ENCODE measurements around the gene TMEM88. TPM values are rescaled to one million over a fixed set of nuclear protein-coding genes. Genes with fewer than 3 reads are reported as not detected.

TMEM88 gene
- total and polyA plus RNA-seq, 2 of the 13 experiments (the other 11 are each of a cell fraction or from before 2014, with no cell fraction given) = 0.31 to 0.66 TPM

DNA sequence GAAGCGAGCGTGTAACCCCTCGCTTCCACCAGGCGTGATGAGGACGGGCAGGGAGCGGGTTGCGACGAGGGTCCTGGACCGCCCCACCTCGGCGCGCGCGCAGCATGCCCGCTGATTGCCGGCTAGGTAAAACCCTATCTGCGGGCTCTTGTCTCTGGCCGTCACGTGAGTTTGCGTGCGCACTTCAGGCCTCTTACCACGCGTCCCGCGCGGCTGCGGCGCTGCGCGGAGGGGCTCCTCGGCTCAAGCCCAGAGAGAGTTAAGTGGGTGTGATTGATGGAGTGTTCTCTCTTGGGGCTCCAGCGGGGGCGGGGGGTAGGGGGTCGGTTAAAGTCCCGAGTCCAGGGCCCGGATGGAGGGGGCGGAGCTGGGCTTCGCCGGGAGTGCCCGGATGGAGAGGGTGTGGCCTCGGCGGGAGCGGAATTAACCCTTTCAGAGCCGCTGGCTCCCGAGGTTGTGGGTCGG lies 12.9 kb upstream of the TMEM88 start (continued):
- TF ChIP-seq ZNF782 (CRISPR knock-in tag; IDR thresholded peaks at IDR 0.05; ENCODE audit: borderline replicate concordance) (peak; percentile 20; the same call in 1 of the 2 replicates), ZNF432 (CRISPR knock-in tag; IDR thresholded peaks at IDR 0.05; ENCODE audit: borderline replicate concordance) (no peak), ZNF615 (CRISPR knock-in tag; IDR thresholded peaks at IDR 0.05; ENCODE audit: borderline replicate concordance) (no peak), ZNF607 (CRISPR knock-in tag; IDR thresholded peaks at IDR 0.05; ENCODE audit: borderline replicate concordance) (no peak; the same call in 1 of the 2 replicates), SRF (IDR thresholded peaks at IDR 0.05; ENCODE audit: low read depth, low read length) (no peak), SP2 (CRISPR knock-in tag; IDR thresholded peaks at IDR 0.05) (no peak), PHF21A (CRISPR knock-in tag; IDR thresholded peaks at IDR 0.05) (peak; percentile 32; the same call in 1 of the 2 replicates), ZFP90 (CRISPR knock-in tag; IDR thresholded peaks at IDR 0.05; ENCODE audit: borderline replicate concordance) (no peak), SOX13 (IDR thresholded peaks at IDR 0.05) (no peak), SOX13 (CRISPR knock-in tag; conservative IDR thresholded peaks at IDR 0.05 in 1 of 2, IDR thresholded peaks at IDR 0.05 in 1 of 2) (no peak), KAT8 (CRISPR knock-in tag; IDR thresholded peaks at IDR 0.05) (peak; percentile 35; the same call in 1 of the 2 replicates), ETV6 (CRISPR knock-in tag; conservative IDR thresholded peaks at IDR 0.05) (no peak), SP1 (IDR thresholded peaks at IDR 0.05) (no peak), SP1 (CRISPR knock-in tag; IDR thresholded peaks at IDR 0.05) (no peak; the same call in none of the 2 replicates), TBX3 (IDR thresholded peaks at IDR 0.05; ENCODE audit: borderline replicate concordance) (no peak; the same call in 1 of the 2 replicates), NR2F2 (IDR thresholded peaks at IDR 0.05; ENCODE audit: borderline replicate concordance, low read depth) (no peak), RAD51 (IDR thresholded peaks at IDR 0.05; ENCODE audit: borderline replicate concordance) (no peak)
- TF ChIP-seq, protein P1, sequence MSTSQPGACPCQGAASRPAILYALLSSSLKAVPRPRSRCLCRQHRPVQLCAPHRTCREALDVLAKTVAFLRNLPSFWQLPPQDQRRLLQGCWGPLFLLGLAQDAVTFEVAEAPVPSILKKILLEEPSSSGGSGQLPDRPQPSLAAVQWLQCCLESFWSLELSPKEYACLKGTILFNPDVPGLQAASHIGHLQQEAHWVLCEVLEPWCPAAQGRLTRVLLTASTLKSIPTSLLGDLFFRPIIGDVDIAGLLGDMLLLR (CRISPR knock-in tag; IDR thresholded peaks at IDR 0.05) = no peak
- TF ChIP-seq, protein P2, sequence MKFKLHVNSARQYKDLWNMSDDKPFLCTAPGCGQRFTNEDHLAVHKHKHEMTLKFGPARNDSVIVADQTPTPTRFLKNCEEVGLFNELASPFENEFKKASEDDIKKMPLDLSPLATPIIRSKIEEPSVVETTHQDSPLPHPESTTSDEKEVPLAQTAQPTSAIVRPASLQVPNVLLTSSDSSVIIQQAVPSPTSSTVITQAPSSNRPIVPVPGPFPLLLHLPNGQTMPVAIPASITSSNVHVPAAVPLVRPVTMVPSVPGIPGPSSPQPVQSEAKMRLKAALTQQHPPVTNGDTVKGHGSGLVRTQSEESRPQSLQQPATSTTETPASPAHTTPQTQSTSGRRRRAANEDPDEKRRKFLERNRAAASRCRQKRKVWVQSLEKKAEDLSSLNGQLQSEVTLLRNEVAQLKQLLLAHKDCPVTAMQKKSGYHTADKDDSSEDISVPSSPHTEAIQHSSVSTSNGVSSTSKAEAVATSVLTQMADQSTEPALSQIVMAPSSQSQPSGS (CRISPR knock-in tag; IDR thresholded peaks at IDR 0.05) = no peak
- TF ChIP-seq, protein P3, sequence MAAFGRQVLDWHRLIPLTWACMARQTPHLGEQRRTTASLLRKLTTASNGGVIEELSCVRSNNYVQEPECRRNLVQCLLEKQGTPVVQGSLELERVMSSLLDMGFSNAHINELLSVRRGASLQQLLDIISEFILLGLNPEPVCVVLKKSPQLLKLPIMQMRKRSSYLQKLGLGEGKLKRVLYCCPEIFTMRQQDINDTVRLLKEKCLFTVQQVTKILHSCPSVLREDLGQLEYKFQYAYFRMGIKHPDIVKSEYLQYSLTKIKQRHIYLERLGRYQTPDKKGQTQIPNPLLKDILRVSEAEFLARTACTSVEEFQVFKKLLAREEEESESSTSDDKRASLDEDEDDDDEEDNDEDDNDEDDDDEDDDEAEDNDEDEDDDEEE (CRISPR knock-in tag; IDR thresholded peaks at IDR 0.05) = no peak
- TF ChIP-seq, protein P4, sequence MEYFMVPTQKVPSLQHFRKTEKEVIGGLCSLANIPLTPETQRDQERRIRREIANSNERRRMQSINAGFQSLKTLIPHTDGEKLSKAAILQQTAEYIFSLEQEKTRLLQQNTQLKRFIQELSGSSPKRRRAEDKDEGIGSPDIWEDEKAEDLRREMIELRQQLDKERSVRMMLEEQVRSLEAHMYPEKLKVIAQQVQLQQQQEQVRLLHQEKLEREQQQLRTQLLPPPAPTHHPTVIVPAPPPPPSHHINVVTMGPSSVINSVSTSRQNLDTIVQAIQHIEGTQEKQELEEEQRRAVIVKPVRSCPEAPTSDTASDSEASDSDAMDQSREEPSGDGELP (IDR thresholded peaks at IDR 0.05; ENCODE audit: borderline replicate concordance, low read depth) = no peak; the same call in 1 of the 2 replicates
- TF ChIP-seq, protein P5, sequence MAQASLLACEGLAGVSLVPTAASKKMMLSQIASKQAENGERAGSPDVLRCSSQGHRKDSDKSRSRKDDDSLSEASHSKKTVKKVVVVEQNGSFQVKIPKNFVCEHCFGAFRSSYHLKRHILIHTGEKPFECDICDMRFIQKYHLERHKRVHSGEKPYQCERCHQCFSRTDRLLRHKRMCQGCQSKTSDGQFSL (CRISPR knock-in tag; IDR thresholded peaks at IDR 0.05) = no peak
- TF ChIP-seq, protein P6, sequence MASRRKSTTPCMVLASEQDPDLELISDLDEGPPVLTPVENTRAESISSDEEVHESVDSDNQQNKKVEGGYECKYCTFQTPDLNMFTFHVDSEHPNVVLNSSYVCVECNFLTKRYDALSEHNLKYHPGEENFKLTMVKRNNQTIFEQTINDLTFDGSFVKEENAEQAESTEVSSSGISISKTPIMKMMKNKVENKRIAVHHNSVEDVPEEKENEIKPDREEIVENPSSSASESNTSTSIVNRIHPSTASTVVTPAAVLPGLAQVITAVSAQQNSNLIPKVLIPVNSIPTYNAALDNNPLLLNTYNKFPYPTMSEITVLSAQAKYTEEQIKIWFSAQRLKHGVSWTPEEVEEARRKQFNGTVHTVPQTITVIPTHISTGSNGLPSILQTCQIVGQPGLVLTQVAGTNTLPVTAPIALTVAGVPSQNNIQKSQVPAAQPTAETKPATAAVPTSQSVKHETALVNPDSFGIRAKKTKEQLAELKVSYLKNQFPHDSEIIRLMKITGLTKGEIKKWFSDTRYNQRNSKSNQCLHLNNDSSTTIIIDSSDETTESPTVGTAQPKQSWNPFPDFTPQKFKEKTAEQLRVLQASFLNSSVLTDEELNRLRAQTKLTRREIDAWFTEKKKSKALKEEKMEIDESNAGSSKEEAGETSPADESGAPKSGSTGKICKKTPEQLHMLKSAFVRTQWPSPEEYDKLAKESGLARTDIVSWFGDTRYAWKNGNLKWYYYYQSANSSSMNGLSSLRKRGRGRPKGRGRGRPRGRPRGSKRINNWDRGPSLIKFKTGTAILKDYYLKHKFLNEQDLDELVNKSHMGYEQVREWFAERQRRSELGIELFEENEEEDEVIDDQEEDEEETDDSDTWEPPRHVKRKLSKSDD (CRISPR knock-in tag; IDR thresholded peaks at IDR 0.05; ENCODE audit: low read depth) = no peak
- TF ChIP-seq, protein P7, sequence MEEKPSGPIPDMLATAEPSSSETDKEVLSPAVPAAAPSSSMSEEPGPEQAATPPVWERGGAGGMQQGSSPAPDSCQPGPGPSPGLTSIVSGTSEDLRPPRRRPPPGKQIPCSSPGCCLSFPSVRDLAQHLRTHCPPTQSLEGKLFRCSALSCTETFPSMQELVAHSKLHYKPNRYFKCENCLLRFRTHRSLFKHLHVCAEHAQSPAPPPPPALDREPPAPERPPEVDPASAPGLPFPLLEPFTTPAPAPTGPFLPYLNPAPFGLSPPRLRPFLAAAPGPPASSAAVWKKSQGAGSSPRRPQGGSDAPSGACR (CRISPR knock-in tag; IDR thresholded peaks at IDR 0.05) = no peak

All from HepG2 (cell line).